T-helper 1 cell (primary cell): Measurements from ENCODE around the gene MEIS1.

Experiments used
- DNase-seq, 5 donors: peaks; one replicate each; pipeline ENCODE4 v3.0.0-alpha.2; 2012 to 2020

The MEIS1 gene

DNA sequence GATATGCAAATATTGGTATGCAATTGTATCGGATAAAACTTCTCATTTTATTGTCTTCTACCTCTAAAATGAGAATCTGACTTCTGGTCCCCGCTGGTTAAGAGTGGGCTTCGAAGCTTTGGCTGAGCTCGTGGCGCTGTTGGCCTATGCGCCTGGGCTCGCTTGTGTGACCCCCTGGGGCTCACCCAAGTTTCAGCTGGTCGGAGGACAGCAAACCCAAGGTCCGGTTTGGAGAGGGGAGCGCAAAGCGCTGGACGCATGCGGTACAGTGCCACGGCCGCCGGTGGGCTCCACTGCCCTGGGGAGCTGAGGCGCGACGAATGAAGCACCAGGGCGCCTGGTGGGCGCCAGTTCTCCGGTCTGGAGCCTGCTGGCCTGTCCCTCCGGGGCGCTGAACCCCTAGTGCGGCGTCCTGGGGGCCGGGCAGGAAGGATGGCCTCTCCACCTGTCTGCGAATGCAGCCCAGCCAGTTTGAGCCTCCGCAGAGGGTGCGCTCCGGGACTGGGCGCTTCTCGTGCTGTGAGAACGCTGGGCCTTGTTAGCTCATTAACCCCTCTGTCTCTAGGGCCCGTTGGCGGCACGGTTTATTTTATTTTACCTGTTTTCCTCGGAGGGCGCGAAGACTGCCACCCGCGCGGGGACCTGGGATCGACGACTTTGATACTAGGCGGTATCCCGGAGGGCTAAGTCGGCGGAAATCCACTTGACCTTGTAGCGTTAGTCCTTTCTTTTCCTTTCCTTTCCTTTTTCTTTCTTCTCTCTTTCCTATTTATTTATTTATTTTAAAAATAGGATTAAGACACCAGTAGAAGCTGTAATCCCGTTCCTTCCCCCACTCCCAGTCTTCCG lies 10.4 kb downstream of the MEIS1 start:
- DNase-seq, result no peak

DNA sequence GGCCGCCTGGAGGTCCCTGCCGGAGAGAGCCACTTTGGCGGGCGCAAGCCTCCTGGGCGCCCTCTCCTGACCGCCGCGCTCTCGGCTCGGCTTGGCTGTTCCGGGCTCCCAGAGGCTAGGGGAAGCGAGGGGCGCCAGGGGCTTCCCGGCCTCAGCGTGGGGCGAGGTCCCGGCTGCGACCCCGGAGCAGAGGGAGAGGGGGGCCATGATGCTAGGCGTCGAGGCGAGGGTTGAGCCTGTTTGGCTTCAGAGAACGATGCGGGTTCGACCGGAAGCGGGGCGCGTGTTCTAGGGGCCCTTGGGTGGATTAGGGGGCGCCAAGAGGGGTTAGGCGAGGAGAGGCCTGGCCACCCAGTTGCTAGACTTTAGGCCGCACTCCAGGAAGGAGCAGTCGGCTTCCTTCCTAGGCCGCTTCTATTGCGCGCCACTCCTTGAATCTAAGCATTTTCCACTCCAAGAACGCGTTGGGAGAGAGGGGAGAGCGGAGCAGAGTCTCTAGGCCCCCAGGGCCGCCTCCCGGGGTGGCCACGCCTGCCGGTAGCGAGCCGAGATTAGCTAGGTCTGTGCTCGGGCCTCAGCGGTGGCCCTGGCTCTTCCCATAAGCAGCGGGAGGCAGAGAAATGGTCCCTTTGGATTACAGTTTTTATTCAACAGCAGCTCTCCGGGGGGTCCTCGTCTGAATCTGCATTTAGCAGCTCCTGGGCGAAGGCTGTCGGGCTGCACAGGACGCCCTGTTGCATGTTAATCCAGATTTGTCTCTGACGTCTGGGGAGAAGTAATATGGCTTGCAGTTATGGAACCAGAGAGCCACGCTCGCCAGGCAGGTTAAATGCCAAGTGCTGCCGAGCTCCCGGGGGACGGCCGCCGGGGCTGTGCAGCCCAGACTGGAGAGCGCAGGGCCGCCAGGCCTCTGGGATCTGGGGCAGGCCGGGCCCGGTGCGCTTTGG lies 11.3 kb downstream of the MEIS1 start:
- no peak for DNase-seq

DNA sequence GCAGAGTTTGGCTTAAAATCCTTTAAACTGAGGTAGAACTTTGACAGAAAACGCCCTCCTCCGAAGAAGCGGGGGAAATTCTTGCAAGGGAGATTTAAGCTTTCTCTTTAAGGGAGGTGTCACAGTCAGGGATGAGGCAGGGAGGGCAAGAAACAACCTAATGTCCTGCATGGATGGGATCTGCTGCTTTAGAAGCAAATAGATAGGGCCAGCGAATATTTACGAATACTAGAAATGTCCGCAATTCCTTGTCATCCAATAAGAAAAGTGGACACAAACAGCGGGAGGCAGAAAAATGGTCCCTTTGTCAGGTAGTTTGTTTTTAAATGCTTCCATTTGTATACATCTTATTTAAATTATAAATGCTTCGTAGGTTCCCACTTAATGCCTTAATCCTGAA lies 12.0 kb downstream of the MEIS1 start:
- no peak for DNase-seq

DNA sequence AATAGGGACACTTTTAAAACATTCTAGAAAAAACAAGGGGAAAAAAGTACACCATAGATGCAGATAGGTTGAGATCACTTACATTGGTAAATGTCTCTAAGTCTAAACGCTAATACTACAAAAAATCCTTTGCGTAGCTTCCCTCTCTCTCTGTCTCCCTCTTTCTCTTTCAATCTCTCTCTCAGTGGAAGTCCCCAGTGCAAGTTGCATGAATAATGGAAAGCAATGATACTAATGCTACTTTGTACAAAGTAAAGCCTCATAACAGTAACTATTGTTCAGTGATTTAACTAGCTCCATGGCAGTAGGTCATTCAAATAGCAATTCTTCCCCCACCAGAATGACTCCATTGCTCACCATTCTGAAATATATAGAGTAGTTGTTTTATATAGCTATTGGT lies 12.8 kb downstream of the MEIS1 start:
- no peak for DNase-seq

DNA sequence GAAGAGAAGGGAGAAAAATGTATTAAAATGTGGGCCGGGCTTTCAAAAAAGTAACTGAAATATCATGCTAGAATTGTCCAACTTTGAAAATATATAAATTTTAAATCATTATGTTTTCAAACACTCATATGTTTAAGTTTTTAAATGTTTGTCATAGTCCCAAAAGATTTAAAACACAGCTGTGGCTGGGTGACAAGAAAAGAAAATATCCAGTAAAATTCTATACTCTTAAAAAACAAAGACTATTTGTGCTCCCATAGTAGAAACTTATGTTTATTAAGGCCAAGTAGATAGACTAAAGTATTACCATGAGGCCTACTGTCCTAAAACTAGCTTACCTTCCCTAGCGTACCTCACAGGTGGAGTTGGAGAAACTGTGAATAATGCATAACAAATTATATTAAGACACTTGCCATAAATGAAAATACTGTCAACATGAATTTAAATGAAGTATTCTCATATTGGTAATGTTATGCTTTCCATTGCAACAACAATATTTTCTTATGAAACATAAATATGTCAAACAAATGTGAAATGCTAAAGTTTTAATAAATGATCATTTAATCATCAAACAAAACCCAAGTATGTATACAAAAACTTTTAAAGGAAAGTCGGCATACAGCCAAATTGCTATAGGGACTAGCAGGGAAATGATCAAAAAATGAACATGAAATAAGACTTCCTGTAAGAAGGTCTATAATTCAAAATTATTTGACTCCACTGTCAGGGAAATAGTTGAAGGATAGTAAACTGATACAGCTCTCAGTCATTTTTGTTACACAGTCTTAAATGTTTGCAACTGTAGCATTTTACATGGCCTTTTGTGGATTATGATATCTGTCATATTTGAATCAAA lies 13.4 kb downstream of the MEIS1 start:
- no peak for DNase-seq

DNA sequence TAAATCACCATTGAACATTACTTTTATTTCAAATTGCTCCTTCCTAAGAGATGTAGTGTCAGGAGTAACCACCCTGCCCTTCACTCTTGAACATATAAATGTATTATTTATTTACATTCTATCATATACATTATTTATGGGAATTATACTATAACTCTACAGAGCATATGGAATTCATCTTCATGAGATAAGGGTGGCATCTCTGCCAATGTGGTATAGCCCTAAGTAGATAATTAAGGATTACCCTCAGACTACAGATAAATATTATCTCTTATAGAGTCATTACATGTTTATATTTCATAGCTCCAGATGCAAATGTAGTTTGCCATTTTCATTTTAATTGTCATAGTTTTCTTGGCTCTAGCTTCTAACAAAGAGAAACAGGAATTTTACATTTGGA lies 17.3 kb downstream of the MEIS1 start:
- DNase-seq, result no peak

DNA sequence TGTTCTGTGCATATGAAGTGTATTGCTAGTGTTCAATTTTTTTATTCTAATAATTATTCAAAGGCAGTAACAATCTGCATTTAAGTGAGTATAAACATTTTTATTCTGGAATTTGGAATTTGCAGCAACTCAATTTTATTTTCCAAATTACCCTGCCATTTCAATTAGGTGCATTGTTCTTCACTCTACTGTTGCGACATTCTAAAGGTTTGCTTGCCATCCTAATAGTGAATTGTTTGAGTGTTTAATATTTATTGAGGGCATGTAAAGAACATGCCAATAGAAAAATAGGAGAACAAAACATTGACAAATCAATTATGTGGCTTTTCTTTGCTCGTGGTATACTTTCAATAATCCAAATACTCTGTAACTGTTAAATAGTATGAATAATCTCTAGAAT lies 18.0 kb downstream of the MEIS1 start:
- no peak for DNase-seq

DNA sequence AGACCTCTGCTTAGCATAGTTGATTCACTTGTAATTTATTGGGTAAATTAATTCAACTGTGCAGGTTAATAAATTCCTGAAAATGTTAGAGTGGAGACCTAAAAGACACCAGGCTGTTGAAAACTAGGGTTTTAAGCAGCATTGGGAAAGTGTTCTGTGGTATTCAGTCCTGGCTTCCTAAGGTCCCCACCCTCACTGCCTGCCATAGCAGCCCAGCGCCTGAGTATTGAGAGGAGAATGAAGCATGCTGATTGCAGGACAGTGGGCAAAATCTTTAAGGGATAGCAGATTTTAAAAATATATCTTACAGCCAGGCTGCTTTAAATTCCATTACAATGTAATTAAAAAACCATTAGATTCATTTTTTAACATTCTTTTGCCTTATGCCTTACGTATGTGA lies 20.6 kb downstream of the MEIS1 start:
- no peak for DNase-seq

DNA sequence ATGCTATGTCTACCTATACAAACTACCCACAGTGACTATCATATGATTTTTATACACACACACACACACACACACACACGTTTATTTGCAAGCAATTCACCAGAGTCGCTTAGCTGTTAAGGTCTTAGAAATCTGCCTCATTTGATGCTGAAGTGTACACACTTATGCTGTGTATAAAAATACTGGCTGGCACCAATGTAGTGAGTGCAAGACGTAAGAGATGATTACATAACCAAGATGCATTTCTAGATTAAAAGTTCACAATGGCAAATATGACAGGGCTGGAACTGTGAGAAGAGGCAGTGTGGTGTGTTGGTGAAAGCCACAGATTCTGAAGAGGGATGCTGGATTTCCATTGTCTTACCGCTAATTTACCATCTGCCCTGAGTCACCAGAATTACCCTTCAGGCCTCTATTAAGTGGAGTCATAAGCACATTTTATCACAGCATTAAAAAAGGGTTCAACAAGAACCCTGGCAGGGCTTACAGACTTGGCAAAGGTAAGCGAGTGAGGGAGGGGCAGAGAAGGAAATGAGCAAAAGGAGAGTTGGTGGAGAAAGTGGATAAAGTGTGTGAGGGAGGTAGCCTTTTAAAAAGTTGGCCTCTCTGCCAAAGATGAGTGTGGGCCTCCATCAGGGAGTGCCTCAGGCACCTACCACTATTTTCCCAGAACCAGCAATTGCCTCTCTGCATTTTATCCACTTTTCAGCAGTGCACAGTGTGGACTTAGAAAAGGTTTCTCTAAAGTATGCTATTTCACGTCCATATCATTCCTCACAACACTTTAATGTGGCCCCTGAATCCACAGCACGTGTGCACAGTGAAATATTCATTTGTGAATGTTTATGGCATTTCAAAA lies 21.5 kb downstream of the MEIS1 start:
- DNase-seq, result no peak

DNA sequence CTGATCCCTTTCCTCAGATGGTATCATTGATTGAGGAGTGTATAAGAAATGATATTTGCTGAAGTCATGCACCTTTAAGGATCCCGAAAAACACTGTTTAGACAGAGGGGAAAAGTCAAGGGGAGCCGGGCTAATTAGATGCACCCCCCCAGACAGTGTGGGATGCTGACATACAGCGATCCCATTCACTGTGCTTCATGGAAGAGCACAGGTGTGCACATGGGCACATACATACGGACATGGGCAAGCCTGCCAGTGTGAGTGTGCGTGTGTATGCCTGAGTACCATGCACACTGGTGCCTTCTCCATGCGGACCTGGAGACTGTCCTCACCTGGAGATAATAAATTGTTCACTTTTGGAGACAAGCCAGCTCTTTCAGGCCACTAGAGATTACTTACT lies 22.6 kb downstream of the MEIS1 start:
- DNase-seq, result no peak

DNA sequence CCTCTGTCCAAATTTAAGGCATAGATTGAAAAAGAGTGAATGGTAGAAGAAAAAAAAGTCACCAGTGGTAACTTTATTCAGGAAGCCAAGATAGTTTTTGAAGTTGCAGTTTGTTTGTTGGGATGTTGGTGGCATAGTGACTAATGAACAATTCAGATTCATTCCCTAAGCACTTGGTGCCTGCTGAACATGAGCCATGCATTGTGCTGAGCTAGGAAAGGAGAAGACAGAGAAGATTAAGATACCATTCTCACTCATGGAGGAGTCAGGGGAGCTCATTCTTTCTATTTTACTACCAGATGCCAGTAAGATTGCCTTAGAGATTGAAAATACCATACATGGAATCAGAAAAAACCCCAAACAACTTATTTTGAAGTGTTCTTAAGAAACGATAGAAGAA lies 25.1 kb downstream of the MEIS1 start:
- DNase-seq, result no peak

DNA sequence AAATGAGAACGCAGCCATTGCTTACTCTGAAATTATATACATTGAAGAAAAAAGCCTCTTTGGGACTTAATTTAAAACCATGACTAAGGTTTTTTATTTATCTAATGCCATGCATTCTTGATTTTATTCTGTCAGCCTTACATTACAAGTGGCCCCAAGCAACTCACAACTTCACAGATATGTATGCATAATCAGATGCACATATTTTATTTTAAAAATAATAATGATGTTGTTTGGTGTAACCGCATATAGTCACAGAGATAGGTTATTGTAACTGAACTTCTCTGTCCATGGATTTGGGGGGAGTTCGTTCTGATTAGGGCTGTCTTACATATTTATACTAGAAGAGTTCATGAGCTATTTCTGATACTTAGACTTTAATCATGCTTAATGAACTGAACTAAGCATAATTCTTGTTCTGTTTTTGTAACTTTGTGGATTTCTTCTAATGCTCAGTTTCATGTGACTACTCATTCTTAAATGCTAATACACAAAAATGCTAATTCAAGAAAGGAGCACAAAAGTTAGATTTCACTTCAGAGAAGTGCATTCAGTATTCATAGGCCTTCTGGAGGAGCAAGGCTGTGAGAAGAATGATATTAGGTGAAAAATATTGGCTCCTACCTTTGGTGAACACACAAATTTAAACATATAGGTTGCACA lies 26.2 kb downstream of the MEIS1 start:
- no peak for DNase-seq

DNA sequence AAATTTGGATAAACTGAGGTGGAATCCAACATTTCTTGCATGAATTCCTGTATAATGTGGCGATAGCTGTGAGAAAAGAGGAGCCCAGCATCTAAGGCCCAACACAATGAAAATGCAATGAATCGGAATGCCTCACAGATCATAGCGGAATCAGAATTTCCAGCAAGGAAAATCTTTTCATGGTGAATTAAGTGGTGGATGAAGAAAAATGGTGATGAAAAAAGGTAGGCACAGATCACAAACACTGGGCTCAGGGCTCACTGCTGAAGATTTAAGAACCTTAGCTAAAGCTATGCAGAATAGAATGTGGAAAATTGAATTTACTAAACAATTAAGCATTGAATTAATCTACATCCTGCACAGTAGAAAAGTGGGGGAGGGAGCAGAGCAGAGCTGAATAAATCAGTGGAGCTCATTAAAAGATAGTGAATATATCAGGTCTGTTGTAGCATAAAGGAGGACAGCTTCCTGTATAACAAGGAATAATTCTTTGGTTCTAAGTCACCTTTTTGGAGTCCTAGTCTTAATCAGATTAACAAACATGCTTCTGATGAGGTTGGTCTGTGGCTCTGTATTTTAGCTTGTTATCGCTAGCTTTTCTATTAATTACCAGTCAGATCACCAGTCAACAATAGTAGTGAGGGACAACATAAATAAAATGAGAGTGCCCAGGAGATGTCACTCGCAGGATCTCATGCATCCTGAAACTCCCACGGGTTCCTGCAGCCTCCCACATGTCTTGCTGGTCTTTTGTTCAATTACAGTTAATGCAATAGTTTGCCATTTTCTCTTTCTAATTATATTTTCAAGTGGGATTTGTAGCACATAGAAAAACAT lies 27.0 kb downstream of the MEIS1 start:
- DNase-seq, result no peak

DNA sequence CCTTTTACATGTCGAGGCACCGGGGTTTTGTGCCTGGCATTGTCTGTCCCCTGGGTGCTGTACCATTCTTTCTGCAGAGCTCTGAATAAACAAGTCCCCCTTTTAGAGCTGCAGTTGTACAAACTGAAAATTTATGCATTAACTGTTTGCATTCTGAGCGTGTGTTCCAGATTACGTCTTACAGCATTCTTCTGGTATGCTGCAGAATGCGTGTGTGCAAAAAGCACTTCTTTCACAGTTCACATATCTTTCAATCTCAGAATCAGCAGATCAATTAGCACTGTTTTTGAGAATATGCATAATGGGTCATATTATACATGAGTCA lies 27.5 kb downstream of the MEIS1 start:
- DNase-seq, result no peak

DNA sequence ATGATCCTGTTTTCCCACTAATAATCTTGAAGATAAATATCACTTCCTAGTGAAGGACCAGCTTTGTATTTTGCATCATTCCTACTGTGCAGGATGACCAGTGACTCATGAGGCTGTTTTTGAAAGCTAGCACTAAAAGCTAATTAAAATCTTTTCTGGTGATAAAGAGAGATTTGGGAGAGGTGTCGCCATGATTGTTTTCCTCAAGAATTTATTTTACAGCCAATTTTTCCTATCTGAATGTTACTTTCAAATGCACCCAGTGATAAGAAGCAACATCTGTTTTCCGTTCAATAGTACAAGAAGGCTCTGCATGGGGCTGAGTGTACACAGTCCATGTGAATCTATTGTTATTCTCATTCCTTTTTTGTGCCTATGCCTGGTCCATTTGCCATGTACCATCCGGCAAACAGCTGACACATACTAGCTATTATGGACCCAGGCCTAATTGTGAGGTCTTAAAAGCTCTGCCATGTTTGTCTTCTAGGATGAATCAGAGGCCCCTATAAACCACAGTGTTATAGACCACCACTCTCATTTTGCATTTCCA lies 28.4 kb downstream of the MEIS1 start:
- no peak for DNase-seq

DNA sequence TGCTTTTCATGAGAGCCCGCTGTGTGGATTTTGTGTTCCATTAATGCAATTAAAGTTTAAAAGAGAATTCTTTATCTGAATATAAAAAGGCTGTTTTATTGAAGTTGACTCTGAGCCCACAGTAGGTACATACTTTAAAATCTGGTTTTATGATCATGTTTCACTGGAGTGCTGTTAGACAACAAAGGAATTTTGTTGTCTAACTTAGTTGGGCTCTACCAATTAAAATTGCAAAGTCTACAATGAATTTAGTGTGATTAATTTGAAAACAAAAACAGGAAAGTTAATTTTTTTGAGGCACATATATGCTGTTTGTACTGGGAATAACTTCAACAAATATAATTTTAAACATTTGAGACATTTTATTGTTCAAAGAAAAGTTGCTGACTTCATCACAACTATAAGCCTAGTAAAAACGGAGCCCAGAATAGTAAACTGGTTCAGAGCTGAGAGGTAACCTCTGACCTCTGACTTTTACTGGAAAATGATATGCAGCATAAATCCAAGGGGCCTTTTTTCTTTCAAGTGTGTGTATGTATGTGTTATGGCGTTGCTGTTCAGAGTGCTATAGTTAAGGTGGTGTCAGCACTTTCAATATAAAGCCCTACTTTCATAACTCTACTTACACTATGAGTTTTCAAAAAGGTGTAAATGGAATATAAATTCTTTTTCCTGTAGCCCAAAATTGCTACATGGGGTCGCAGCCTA lies 30.2 kb downstream of the MEIS1 start:
- no peak for DNase-seq

DNA sequence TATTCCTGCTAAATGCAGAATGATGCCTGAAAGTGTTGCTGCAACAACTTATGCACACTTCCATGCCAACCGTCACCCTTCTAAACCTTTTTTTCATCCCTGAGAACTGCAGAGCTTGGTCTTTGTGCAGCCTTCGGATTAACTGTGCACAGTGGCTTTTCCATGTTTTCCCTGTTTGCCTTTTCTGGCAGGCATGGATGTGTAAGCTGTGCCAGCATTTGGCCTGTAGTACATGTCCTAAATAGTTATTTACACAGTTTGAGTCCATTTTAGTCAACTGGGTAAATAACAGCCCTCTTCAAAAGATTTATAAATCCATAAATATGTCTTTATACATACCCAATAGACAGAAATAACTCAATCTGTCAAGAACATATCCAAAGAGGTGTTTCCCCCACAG lies 31.5 kb downstream of the MEIS1 start:
- DNase-seq, result no peak

DNA sequence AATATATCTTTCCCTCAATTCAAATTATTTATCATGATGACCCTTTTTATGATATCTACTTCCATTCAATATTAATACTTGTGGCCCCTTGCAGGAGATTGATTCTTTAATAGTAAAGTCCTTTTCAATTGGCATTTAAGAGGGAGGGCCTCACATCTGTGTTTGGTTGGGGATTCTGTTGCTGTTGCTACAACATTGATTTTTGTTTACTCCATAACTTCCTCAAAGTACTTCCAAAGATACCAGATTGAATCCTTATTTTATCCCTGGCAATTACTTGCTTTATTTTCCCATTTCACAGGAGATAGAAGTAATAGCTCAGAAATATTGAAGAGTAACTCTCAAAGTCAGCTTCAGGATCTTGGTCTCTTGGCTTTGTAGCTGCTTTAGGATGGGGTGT lies 32.8 kb downstream of the MEIS1 start:
- DNase-seq, result no peak

DNA sequence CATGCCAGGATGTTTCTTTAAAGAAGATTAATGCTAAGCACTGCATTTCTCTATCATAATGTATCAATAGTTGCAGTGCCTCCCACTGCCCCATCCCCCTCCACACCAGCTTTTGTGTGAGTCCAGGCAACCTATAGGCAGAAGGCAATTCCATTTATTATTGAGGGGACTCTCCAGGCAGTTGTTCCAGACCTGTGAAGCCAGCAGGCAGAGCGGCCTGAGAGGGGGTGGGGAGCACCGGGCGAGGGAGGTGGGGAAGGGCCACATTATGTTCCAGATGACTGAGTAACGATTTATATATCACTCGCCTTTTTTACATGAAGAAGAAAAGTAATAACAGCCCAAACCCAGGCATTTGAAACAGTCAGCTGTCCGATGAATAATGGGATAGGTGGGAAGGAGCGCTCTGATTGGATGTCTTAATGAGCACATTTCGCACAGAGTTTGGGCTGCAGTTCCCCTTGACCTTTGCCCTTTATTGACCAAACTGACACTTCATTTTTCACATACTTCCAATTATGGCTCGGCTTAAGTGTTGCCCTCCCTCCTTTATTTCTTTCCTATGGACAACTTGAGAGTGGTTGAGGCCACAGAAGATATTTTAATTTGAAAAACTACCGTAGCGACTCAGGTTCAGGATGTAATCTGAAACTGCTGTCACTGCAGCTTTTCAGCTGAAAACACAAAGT lies 34.4 kb downstream of the MEIS1 start:
- no peak for DNase-seq
